DND-41 (cell line): ENCODE results near the gene CYBA.

Source experiments
- ATAC-seq: fragments of 200-7000 bp; cut with Tn5 transposase; 3 replicates; pipeline ENCODE4 v1.9.1; 2021; ENCODE audit warnings: low read depth; ENCODE audit not compliant: insufficient read depth
- DNase-seq: peaks from one replicate; pipeline ENCODE4 v3.0.0-alpha.2; 2020
- H2AFZ ChIP-seq: 2 replicates; pipeline ENCODE4 v1.6.0; 2012; ENCODE audit warnings: low read depth, low read length
- H3K27ac ChIP-seq: 2 replicates; pipeline ENCODE4 v1.5.1; 2012; ENCODE audit warnings: low read length, inconsistent platforms
- H3K27me3 ChIP-seq: fragments of 200-600 bp; sonication (generic); 2 replicates; pipeline ENCODE4 v1.6.0; 2012; ENCODE audit warnings: low read length, mild to moderate bottlenecking, inconsistent platforms; ENCODE audit not compliant: insufficient read depth, poor library complexity
- H3K36me3 ChIP-seq: 2 replicates; pipeline ENCODE4 v1.5.1; 2012; ENCODE audit warnings: low read length, inconsistent platforms; ENCODE audit not compliant: insufficient read depth
- H3K4me1 ChIP-seq: 2 replicates; pipeline ENCODE4 v1.5.1; 2012; ENCODE audit warnings: mild to moderate bottlenecking, low read length; ENCODE audit not compliant: insufficient read depth
- H3K4me2 ChIP-seq: 2 replicates; pipeline ENCODE4 v1.6.0; 2012; ENCODE audit warnings: mild to moderate bottlenecking, moderate library complexity, low read length, inconsistent platforms; ENCODE audit not compliant: insufficient read depth
- H3K4me3 ChIP-seq, 2 experiments: fragments of 200-600 bp in 1 of 2; shearing (Covaris generic) in 1 of 2; 2 replicates each; pipeline ENCODE4 v1.5.1; 2012 to 2016; ENCODE audit warnings: inconsistent platforms in 2 of 2, low read length in 2 of 2, mild to moderate bottlenecking in 2 of 2, low read depth in 1 of 2, moderate library complexity in 1 of 2
- H3K79me2 ChIP-seq: 2 replicates; pipeline ENCODE4 v1.6.0; 2012; ENCODE audit warnings: low read length, inconsistent platforms; ENCODE audit not compliant: insufficient read depth
- H3K9ac ChIP-seq: 2 replicates; pipeline ENCODE4 v1.6.0; 2012; ENCODE audit warnings: low read depth, mild to moderate bottlenecking, inconsistent platforms, low read length, moderate library complexity
- H3K9me3 ChIP-seq: 2 replicates; pipeline ENCODE4 v1.5.1; 2012; ENCODE audit warnings: low read length, moderate library complexity, mild to moderate bottlenecking, inconsistent platforms; ENCODE audit not compliant: insufficient read depth, severe bottlenecking
- H4K20me1 ChIP-seq: 2 replicates; pipeline ENCODE4 v1.6.0; 2012; ENCODE audit warnings: low read length; ENCODE audit not compliant: insufficient read depth
- CTCF ChIP-seq: IDR thresholded peaks from 2 replicates; pipeline ENCODE4 v1.5.1; 2012; ENCODE audit warnings: borderline replicate concordance, low read length, moderate library complexity, mild to moderate bottlenecking; ENCODE audit not compliant: poor library complexity, severe bottlenecking; ENCODE audit errors: extremely low read depth
- EZH2 ChIP-seq: IDR thresholded peaks from 3 replicates; pipeline ENCODE4 v1.6.1; 2012; ENCODE audit warnings: borderline replicate concordance, low read depth, mild to moderate bottlenecking, moderate library complexity, low read length, inconsistent platforms; ENCODE audit not compliant: severe bottlenecking

The CYBA gene

GRCh38 chr16:88695753-88696152 lies 44.9 kb upstream of the CYBA start:
- TF ChIP-seq CTCF: no peak
- TF ChIP-seq EZH2: no peak
- ATAC-seq (no peak), DNase-seq (no peak)
- Histone ChIP-seq H3K9ac (no peak overlapping the region), H3K9me3 (no peaks in the 10 kb centered on the region), H3K4me3 (no peak overlapping the region), H3K4me2 (no peak overlapping the region), H3K79me2 (peaks cover 11% of the 10 kb centered on the region; the same call in 1 of the 2 replicates), H2AFZ (no peak overlapping the region), H3K36me3 (peaks cover 48% of the 10 kb centered on the region), H3K4me1 (peaks cover 12% of the 10 kb centered on the region), H3K27me3 (no peaks in the 10 kb centered on the region), H3K27ac (no peak overlapping the region), H4K20me1 (peaks cover 20% of the 10 kb centered on the region)

- Histone ChIP-seq H3K27me3 (no peaks in the 10 kb centered on the region), H3K27ac (no peak overlapping the region), H3K9me3 (no peaks in the 10 kb centered on the region), H2AFZ (no peak overlapping the region), H3K4me1 (peaks cover 7% of the 10 kb centered on the region), H3K4me3 (no peak overlapping the region), H3K36me3 (peaks cover 43% of the 10 kb centered on the region), H3K4me2 (no peak overlapping the region), H4K20me1 (peaks cover 15% of the 10 kb centered on the region), H3K79me2 (peaks cover 6% of the 10 kb centered on the region; the same call in 1 of the 2 replicates), H3K9ac (no peak overlapping the region)
- TF ChIP-seq EZH2 (no peak), CTCF (no peak)
- ATAC-seq: no peak
- no peak for DNase-seq
Observed at GRCh38 chr16:88695218-88695617, 44.4 kb upstream of the CYBA start.

GRCh38 chr16:88694221-88695087 lies 43.6 kb upstream of the CYBA start:
- H3K4me1 ChIP-seq: peaks cover 3% of the 10 kb centered on the region; the same call in 1 of the 2 replicates
- TF ChIP-seq CTCF (no peak), EZH2 (no peak)
- H3K79me2 ChIP-seq: no peaks in the 10 kb centered on the region
- H3K27me3 ChIP-seq: no peaks in the 10 kb centered on the region
- H4K20me1 ChIP-seq: peaks cover 7% of the 10 kb centered on the region
- no peak overlapping the region for H2AFZ ChIP-seq
- H3K4me2 ChIP-seq: no peak overlapping the region
- H3K36me3 ChIP-seq: peaks cover 35% of the 10 kb centered on the region
- ATAC-seq (no peak), DNase-seq (no peak)
- H3K9ac ChIP-seq: no peak overlapping the region
- H3K4me3 ChIP-seq: no peak overlapping the region
- no peaks in the 10 kb centered on the region for H3K9me3 ChIP-seq
- no peak overlapping the region for H3K27ac ChIP-seq
